HG03066 (cell line): Measurements from ENCODE around the gene KRT16.
"Not testable (repeated sequence)": the region's sequence is repeated elsewhere in the genome, so short reads cannot be mapped to it uniquely, and the experiment has no call there.

Experiments used
- ATAC-seq: cut with Tn5 transposase; IDR thresholded peaks from one replicate; pipeline ENCODE4 v1.9.1; 2021; ENCODE audit warnings: low read depth; ENCODE audit not compliant: unreplicated experiment

KRT16 gene

DNA sequence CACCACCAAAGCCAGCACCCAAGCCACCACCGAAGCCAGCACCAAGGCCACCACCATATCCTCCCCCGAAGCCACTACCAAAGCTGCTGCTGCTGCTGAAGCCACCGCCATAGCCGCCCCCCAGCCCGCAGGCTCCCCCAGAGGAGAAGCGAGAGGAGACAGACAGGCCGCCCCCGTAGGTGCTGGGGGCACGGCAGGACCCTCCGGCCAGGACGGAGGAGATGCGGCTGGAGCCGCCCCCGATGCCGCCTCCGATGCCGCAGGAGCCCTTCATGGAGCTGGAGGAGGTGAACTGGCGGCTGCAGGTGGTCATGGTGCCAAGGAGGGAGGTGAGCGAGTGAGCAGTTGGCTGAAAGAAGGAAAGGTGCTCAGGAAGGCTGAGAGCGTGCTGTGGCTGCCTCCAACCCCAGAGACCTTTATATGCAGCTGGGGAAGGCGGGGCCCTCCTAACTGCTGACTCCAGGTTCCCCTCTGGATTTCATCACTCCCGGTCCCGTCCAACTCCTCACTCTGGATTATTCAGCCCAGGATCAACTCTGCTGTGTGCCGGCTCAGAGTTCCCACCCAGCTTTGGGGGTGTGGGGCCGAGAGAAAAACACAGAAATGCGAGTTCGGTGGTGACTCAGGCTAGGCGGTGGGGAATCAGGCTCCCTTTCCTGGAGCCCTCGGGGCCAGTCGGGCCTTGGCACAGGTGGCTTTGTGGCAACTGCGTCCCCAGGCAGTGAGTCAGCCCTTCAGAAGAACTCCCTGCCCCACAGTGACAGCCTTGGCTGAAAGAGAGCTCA is at the start of gene KRT16:
KRT16 (minus strand) TSS at position 392 of the 785 bp plus-strand sequence; CDS start at position 313, 79 bp downstream.
- not testable (repeated sequence) for ATAC-seq

DNA sequence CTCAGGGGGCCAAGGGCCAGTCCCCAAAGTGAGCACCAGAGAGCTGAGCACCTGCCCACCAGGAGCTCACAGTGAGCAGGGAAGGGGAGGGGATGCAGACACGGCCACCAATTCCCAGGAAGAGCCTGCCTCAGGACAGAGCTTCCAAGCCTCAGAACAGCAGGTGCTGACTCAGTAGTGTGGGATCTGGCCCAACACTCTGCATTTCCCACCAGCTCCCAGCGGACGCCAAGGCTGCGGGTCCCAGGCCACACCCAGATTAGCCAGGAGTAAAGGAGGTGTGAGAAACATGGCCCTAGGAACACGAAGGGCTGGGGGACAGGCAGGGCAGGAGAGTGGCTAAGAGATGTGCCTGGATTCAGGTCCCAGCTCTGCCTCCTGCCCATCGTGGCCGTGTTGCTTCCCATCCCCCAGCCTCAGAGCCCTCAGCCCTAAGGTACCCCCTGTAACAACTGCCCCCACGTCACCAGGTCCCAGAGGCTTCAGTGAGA is 47.7 kb upstream of the KRT16 start:
- no peak for ATAC-seq

DNA sequence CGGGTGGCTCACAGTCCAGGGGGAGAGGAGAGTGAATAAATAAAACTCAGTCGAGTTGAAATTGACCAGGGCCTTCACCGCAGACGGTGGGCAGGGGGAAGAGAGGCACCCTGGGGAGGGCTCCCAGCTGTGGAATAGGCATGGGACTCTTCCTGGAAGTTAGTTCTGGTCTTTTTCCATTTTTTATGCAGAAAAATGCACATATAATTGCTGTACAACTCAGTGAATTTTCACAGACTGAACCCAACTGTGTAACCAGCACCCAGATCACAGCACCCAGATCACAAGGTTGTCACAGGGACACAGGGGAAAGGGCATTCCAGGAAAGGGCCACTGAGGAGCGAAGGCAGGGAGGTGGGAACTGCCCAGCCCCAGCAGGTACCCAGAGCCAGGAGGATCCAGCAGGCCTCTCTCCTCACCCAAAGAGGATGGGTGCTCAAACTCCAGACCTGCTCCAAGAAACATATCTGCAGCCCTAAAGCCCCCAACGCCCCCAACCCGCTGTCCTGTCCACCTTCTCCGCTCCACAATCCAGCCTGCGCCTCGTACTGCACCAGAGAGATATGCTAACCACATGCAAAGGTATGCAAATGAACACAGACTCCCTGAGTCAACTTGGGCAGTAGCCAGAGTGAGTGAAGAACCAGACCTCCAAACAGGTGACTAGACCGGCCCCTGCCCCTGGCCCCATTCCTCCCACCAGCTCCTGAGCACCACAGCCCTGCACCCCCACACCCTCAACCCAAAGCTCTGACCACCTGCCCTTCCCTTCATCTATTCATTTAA is 47.1 kb upstream of the KRT16 start:
- no peak for ATAC-seq

DNA sequence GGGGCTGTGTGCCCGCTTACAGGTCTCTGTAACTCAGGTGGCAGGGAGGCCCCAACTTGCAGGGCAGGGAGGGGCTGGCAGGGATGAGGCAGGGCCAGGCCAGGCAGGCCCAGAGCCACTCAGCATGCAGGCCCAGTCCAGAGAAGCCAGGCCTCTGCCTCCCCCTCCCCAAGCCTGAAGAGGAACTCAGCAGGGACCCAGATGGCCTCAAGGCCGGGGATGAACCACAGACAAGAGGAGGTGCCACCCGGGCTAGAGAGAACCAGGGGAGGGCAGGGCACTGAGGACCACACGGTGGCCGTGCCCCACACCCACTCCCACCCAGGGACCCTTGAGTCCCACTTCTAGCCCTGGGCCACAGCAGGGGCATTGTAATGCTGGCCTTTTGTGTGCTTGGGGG is 46.3 kb upstream of the KRT16 start:
- ATAC-seq = no peak

DNA sequence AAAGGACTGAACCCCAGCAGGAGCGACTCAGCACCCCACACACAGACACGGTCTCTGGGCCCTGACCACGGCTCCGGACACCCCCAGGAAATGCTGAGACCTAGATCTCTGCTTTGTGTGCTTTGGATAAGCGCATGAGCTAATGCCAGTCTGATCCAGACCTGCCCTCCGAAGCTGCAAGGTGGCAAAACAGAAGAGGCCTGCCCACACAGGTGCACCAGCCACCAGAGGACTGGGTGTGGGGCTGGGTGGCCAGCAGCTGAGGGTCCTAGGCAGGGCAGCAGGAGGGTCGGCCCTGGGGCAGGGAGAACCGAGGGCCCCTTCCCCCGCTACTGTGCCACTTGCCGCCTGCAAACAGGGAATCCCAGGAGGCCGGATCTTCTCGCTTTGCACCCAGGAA is 45.4 kb upstream of the KRT16 start:
- no peak for ATAC-seq

DNA sequence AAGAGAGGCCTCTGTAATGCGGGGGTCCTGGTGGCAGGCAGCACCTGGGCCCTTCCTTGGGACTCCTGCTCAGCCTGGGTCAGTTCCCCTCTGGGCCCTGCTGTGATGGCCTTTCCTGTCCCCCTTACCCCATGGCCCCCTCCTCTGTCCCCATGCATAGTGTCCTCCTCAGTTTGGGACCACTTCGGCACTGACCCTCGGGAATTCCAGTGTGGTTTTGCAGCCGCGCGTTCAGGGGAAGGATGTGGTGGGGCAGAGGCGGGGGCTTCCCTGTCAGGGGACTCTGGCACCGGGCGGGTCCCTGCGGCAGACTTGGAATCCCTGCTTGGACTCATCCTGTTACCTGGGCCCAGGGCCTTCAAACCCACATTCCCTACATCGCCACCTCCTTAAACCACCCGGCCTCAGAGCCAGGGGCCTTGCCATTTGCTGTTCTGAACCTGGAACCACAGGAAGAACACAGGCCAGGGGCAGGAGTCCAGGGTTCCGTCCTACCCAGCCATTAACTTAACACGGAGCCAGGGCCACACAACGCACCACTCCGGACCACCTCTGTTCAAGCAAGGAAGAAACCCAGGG is 44.7 kb upstream of the KRT16 start:
- no peak for ATAC-seq

DNA sequence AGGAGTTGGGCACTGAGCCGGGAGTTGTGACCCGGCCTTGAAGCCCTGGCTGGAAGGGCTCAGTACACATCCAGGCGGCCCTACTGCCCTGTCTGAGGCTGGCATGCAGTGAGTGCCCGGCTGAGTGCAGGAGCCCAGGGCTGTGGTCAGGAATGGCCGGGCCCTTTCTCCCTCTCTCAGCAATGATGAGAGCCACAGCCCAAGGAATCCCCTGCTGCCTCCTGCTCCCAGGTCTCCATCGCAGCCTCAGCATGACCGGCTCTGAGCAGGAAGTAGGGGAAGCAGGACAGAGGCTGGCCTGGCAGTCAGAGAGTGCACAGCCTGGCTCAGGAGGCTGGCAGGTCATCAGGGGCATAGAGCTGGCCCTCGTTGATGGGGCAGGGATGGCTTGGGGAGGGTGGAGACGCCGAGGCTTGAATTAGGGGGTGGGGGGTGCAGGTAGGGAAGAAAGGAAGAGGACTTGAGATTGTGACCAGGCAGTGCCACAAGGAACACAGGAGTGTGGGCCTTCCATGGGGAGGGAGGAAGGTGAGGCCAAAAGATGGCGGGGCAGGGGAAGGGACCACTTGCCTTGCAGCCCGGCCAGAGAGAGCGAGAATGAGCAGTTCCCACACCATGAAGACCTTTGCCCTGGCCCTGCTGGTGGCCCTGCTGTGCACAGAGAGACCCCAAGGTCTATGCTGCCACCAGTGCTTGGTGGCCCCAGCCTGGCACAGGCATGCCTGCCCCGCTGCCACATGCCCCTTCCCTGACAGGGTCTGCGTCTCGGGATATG is 43.9 kb upstream of the KRT16 start:
- no peak for ATAC-seq

DNA sequence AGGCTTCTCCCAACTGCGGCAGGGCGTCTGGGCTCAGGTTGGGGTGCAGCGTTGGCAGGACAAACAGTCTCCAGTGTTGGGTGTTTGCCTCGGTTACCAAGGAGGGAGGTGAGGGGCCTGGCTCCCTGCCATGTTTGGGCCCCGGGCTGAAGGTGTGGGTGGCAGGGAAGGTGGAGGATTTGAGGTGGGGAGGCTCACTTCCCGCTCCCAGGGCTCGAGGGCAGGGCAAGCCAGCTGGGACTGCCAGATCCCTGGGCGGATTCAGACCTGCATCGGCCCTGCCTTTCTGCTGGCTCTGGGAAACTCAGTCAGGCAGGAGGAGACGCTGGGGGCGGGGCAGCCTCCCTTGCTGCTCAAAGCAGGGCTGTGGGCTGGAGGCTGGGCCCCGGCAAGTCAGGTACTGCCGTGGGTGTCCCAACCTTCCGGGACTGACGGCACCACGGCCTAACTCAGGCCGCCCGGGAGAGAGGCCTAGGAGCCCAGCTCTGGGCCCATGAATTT is 43.1 kb upstream of the KRT16 start:
- ATAC-seq = no peak

DNA sequence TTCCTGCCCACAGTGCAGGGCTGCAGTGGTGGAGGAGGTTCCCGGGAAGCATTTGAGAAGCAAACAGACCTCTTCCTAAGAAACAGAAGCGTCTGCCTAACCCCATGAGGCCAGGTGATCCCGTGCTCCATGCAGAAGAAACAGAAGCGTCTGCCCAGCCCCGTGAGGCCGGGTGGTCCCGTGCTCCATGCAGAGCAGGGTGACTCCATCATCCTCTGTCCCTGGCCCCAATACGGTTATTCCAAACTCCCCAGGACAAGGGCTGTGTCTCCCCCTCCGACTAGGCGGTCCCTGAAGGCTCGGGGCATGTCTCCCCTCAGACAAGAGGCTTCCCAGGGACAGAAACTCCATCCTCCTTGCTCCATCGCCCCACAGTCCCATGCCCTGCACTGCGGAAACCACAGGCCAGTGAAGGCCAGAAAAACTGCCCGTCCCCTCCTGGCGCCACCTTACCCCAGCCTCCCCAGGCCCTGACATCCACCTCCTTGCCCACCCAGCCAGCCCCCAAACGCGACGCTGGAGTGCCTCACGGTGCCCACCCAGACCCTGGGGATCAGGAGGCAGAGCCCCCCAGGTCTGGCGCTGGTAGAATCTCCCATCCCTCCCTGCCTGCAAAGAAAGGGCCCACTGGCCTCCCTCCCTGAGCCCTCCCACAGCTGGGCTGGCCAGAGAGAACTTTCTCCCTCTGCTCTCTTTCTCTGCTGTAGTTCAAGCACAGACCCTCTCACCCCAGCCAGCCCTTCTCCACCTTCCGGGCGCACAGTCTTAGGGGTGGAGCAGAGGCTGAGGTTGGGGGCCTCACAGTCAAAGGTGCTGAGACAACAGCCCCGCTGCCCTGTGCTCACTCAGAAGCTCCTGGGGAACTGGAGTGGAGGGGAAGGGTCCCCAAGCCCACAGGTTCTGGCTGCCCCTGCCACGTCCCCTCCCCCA is 42.4 kb upstream of the KRT16 start:
- no peak for ATAC-seq

DNA sequence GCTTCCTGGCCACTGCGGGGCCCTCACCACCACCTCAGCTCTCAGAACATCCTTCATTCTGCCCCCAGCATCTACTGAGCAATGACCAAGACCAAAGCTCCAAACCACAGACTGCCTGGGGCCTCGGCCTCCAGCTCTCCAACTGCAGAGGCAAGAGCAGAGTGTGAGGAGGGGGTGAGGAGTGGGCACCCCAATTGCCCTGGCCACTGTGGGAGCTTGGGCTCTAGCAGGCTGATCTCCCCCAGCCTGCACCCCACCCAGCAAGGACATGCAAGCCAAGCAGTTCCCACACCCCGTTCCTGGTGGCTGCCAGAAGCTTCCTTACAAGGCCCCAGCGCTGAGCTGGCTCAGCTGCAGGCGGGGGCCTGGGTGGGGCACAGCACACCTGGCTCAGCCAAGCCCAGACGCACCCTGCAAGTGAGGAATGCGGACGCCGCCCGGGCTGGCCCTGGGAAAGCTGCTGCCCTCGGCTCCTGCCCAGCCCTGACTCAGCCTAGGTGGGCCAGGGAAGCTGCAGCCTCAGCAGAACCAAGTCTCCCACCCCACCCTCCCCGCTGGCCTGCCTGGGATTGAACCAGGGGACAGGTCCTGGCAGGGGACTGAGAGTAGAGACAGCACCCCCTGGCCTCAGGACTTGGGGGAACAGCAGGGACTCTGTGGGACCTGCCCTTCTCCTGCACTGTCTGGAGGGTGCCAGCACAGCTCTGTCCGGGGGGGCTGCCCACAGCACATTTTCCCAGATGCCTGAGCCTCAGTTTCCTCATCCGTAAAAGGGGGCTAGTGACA is 41.5 kb upstream of the KRT16 start:
- no peak for ATAC-seq

DNA sequence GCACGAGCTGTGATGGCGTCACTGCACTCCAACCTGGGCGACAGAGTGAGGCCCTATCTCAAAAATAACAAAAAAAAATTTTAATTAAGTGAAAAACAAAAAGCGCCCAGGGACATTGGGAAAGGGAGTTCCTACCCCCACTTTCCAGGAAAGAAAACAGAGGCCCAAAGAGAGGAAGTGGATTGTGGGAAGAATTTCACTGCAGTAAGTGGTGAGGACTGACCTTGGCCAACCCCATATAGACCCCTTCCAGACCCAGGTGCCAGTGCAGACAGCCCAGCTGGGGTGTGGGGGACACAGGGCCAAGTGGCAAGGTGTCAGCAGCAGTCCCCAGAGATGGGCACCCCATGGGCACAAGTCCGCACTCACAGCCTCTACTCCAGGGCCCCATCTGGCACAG is 40.9 kb upstream of the KRT16 start:
- no peak for ATAC-seq

DNA sequence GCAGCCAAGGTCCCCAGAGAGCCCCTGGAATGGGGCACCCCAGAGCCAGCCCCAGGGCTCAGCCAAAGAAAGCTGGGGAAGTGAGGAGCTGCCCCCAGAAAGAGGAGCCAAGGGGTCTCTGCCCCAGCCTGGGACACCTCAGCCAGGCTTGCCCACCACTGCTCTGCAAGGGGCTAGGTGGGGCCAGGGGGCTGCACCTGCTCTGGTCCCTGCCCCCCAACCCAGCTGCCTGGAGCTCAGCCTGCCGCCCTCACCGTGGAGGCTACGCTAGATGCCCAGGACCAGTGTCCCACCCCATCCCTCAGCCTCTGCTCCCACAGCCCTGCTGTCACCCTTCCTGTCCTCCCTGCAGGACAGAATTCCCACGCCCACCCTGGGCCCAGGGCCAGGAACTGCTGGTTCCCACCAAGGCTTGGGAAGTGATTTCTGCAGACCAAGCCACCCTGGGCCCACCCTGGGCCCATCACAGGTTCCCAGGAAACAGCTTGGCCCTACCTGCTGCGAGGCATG is 39.9 kb upstream of the KRT16 start:
- no peak for ATAC-seq

DNA sequence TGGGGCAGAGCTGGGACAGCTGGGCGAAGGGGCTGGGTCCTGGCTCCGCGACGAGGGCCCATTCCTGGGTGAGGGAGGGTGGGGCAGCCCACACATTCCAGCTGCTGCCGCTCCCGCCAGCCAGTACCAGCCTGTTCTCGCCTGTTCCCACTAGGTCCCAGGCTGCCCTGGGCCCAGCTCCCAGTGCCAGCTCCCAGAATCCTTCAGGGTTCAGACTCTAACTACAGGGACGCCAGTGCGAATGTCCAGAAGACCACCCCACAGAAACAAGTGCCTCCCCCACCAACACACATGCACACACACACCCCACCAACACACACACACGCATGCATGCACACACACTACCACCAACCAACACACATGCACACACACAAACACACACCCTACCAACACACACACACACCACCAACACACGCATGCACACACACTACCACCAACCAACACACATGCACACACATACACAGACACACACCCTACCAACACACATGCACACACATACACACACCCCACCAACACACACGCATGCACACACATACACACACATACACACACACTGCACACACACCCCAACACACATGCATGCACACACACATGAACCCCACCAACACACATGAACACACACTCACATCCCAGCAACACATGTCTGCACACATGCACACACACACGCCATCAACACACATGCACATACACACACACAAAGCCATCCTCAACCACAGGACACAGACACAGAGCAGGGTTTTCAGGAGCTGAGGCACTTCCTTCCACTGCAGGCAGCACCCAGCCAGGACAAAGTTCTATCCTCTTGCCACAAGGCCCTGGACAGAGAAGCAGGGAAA is 39.3 kb upstream of the KRT16 start:
- ATAC-seq = no peak

DNA sequence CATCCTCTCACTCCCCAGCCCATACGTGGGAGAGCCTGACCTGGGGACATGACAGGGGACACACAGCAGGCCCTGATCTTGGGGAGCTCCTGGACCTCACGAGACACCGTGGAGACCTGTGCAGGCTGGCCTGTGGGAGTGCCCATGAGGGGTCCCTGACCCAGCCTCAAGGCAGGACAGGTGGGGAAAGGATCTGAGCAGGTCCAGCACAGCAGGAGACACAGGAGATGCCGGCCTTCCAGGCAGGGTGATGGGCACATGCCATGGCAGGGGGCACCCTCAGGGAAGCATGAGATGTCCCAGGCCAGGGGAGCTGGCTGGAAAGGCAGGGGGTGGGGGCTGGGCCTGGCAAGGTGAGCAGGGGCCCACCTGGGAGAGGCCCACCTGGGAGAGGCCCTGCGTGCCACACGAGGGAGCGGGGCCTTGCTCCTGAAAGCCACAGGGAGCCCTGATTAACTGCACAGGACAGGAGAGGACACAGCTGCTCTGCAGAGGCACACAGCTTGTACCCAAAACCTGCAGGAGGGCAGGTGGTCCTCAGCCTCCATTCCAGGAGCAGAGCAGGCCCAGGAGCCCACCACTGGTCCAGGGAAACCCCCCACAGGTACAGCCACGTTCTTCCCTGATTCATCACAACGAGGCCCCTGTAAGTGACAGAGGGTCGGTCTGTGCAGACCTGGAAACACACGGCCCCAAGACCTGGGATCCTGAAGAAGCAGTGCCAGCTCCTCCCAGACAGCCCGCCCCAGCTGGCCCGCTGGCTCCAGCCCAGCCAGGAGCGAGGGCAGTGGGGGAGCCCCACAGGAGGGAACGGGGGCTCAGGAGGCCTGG is 38.4 kb upstream of the KRT16 start:
- ATAC-seq = no peak

DNA sequence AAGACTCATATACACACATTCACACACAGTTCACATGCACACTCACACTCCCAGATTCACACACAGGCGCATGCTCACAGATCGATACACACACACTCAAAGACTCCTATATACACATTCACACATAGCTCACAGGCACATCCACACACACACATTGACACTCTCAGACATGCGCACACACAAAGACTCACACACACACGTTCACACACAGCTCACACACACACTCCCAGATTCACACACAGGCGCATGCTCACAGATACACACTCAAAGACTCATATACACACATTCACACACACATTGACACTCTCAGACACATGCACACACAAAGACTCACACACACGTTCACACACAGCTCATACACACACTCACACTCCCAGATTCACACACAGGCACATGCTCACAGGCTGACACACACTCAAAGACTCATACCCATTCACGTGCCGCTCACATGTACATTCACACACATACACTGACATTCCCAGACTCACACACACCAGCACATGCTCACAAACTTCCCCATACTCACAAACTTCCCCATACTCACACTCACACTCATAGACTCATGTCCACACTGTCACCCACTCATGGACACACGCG is 37.5 kb upstream of the KRT16 start:
- ATAC-seq = no peak
